ENCODE results near the gene HSPA9. TPM values are rescaled to one million over a fixed set of nuclear protein-coding genes. Genes with fewer than 3 reads are reported as not detected.

The HSPA9 gene
- polyA plus RNA-seq, 1 donor from 2014 or later, result 280 TPM

GRCh38 chr5:138549414-138549813 lies 25.8 kb downstream of the HSPA9 start:
- no peaks in the 10 kb centered on the region for H3K9me2 ChIP-seq (ENCODE audit: insufficient read depth, low read length)

GRCh38 chr5:138545919-138546562 lies 29.2 kb downstream of the HSPA9 start:
- H3K9me2 ChIP-seq (ENCODE audit: insufficient read depth, low read length), result no peaks in the 10 kb centered on the region
- H3K9ac ChIP-seq (ENCODE audit: low read length), result no peak overlapping the region
- no peaks in the 10 kb centered on the region for H4K20me1 ChIP-seq (ENCODE audit: insufficient read depth)
- H3K9me3 ChIP-seq (ENCODE audit: low read length), result no peaks in the 10 kb centered on the region
- H3K79me2 ChIP-seq (replicated peaks; ENCODE audit: insufficient read depth, low read length), result peaks cover 51% of the 10 kb centered on the region
- no peak overlapping the region for H3K4me2 ChIP-seq (ENCODE audit: low read length)
- no peaks in the 10 kb centered on the region for H3K27me3 ChIP-seq (ENCODE audit: insufficient read depth, low read depth, low read length)
- no peak overlapping the region for H2AFZ ChIP-seq (ENCODE audit: low read depth, low read length)
- H3K4me3 ChIP-seq (ENCODE audit: low read length), result no peak overlapping the region
- no peak overlapping the region for H3K27ac ChIP-seq (ENCODE audit: low read length)
- no peaks in the 10 kb centered on the region for H3F3A ChIP-seq (ENCODE audit: insufficient read depth, low read length, poor library complexity, severe bottlenecking)
- H3K36me3 ChIP-seq (ENCODE audit: insufficient read depth, low read length), result no peaks in the 10 kb centered on the region
- TF ChIP-seq SMC3 (conservative IDR thresholded peaks at IDR 0.05; ENCODE audit: poor library complexity), result no peak
- no peak for TF ChIP-seq POLR2AphosphoS5 (IDR thresholded peaks at IDR 0.05)
- TF ChIP-seq TAF1 (IDR thresholded peaks at IDR 0.05; ENCODE audit: low read depth), result no peak
- no peak for TF ChIP-seq EP300 (conservative IDR thresholded peaks at IDR 0.05; ENCODE audit: poor library complexity, severe bottlenecking)
- TF ChIP-seq RAD21 (conservative IDR thresholded peaks at IDR 0.05), result no peak
- no peak for TF ChIP-seq REST (IDR thresholded peaks at IDR 0.05; ENCODE audit: borderline replicate concordance)
- TF ChIP-seq EZH2 (IDR thresholded peaks at IDR 0.05; ENCODE audit: borderline replicate concordance, insufficient read depth, low read length, poor library complexity, severe bottlenecking), result no peak

More at GRCh38 chr5:138549414-138549813, 25.8 kb downstream of the HSPA9 start:
- H3K27me3 ChIP-seq (ENCODE audit: insufficient read depth, low read depth, low read length), result no peaks in the 10 kb centered on the region
- H3F3A ChIP-seq (ENCODE audit: insufficient read depth, low read length, poor library complexity, severe bottlenecking), result no peaks in the 10 kb centered on the region
- no peak overlapping the region for H3K4me2 ChIP-seq (ENCODE audit: low read length)
- H3K79me2 ChIP-seq (replicated peaks; ENCODE audit: insufficient read depth, low read length), result peaks cover 24% of the 10 kb centered on the region
- H4K20me1 ChIP-seq (ENCODE audit: insufficient read depth), result no peaks in the 10 kb centered on the region
- no peak overlapping the region for H3K27ac ChIP-seq (ENCODE audit: low read length)
- no peaks in the 10 kb centered on the region for H3K9me3 ChIP-seq (ENCODE audit: low read length)
- H3K9ac ChIP-seq (ENCODE audit: low read length), result no peak overlapping the region
- TF ChIP-seq POLR2AphosphoS5 (IDR thresholded peaks at IDR 0.05), result no peak
- TF ChIP-seq REST (IDR thresholded peaks at IDR 0.05; ENCODE audit: borderline replicate concordance), result no peak
- no peak for TF ChIP-seq CTCF (IDR thresholded peaks at IDR 0.05; ENCODE audit: poor library complexity, severe bottlenecking)
- TF ChIP-seq RAD21 (conservative IDR thresholded peaks at IDR 0.05), result no peak
- TF ChIP-seq EP300 (conservative IDR thresholded peaks at IDR 0.05; ENCODE audit: poor library complexity, severe bottlenecking), result no peak
- TF ChIP-seq MXI1 (conservative IDR thresholded peaks at IDR 0.05; ENCODE audit: poor library complexity, severe bottlenecking), result no peak
- no peak for TF ChIP-seq EZH2 (IDR thresholded peaks at IDR 0.05; ENCODE audit: borderline replicate concordance, insufficient read depth, low read length, poor library complexity, severe bottlenecking)
- no peak for TF ChIP-seq TAF1 (IDR thresholded peaks at IDR 0.05; ENCODE audit: low read depth)
- TF ChIP-seq SMC3 (conservative IDR thresholded peaks at IDR 0.05; ENCODE audit: poor library complexity), result no peak
- H3K4me3 ChIP-seq (ENCODE audit: low read length), result no peak overlapping the region
- no peak overlapping the region for H2AFZ ChIP-seq (ENCODE audit: low read depth, low read length)
- no peaks in the 10 kb centered on the region for H3K36me3 ChIP-seq (ENCODE audit: insufficient read depth, low read length)

All from neural cell (in vitro differentiated cells).